HG03060 (cell line): ENCODE data around the gene PSMD13.

Experiments used
- ATAC-seq: cut with Tn5 transposase; IDR thresholded peaks from one replicate; pipeline ENCODE4 v1.9.1; 2021; ENCODE audit warnings: low read depth, moderate number of reproducible peaks; ENCODE audit not compliant: unreplicated experiment

PSMD13 gene

DNA sequence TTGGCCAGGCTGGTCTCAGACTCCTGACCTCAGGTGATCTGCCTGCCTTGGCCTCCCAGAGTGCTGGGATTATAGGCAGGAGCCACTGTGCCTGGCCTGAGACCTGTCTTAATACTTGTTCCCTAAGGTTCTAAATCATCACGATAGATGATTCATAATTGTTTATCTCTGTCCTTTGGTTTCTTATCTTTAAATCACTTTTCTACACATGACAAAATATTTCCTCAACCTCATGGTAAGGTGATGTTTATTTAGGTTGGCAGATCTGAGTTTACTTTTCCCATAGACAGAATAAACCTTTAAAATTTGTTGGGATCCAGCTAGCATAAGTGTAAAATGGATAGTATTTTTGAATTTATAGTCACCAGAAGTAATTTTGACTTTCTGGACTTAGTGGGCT, 3.5 kb downstream of the PSMD13 start:
- no peak for ATAC-seq

DNA sequence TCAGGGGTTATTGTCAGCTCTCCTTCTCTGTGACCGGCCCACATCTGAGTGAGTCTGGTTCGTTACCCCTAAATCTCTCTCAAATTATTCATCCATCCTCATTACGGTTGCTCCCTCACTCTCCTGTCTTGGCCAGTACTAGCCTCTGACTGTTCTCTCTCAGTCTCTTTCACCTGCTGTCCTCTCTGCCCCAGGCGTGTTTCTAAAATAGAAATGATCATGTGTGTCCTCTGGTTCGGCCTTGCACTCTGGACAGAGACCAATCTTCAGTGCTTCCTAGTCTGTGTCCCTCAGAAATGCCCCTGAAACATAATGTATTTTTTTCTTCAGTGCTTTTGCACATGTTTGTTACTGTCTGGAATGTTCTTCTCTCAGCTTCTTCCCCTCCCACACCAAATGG, 4.9 kb downstream of the PSMD13 start:
- no peak for ATAC-seq

DNA sequence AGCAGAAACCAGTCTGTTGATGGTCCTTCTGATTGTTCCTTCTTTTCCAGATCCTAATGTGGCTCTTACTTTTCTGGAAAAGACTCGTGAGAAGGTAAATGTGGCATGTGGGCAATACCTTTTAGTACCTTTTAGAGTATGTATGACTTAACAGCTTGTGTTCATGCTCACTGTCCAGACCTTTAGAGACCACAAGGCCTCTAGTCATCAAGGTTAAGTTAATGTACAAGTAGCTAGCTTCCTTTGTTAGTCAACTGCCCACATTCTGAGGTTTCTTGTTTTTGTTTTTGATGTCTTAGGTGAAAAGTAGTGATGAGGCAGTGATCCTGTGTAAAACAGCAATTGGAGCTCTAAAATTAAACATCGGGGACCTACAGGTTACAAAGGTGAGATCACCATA, 7.6 kb downstream of the PSMD13 start:
- no peak for ATAC-seq

DNA sequence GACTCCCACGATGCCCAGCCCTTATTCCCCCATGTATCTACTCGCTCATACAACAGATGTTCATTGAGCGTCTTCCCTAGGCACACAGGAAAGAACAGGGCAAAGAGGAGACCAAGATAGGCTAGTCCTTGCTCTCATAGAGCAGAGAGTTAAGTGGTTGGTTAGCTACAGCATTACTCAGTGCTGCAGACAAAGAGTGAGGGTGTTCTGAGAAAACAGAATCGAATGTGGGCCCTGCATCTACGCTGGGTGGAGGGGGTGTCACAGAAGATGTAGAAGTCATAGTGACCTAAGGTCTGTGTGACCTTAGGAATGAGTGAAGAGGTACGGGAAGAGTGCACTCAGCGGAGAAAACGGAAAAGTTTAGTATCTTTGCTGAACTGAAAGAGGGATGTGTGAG, 12.3 kb downstream of the PSMD13 start:
- ATAC-seq = no peak

DNA sequence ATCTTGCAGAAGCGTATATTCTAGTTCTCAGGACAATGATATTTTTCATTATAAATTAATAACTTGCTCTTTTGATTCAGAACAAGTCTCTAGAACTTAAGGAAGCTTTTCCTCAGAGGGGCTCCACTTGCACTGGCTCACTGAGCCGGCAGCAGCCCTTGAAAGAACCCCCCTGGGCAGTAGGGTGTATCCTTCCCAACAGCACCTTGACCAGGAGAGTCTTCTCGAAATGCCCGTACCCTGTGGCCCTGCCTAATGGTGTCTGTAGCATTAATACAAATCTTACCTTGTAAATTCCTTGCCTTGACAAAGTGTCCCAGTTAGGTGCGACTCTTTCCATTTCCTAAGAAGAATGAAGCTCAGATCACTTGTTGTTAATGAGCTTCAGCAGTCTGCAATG, 13.5 kb downstream of the PSMD13 start:
- ATAC-seq = no peak

DNA sequence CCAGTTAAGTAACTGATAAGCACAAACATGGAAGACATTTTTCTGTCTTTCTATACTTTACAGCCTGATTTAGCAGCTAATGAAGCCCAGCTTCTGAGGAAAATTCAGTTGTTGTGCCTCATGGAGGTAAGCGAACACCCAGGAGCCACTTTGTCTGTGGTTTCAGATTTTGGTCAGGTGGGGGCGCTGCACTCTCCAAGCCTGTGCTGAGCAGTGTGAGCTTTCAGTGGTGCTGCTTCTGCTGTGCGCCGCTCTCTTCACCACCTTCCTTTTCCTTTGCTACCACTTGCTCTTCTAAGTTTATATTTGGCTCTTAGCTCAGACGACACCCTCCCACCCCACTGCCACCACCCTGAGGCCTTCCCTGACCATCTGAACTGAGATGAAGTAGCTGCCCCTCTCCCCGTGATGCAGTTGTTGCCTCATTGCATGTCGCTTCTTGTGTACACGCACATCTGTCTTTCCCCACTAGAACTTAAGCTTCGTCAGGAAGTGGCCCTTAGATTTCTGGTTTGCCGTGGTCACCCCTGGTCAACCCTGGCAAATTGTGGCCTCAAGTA, 14.0 kb downstream of the PSMD13 start:
- no peak for ATAC-seq

DNA sequence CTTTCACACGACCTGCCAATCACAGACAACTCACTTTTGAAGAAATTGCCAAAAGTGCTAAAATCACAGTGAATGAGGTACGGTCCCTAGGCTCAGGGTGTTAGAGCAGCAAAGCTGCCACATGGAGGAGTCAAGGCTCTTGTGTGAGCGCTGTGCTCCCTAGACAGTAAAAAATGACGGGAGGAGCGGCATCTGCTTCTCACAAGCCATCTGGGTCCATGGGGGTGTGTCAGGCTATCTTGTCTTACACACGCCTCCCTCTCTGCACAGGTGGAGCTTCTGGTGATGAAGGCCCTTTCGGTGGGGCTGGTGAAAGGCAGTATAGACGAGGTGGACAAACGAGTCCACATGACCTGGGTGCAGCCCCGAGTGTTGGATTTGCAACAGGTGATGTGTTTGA, 14.8 kb downstream of the PSMD13 start:
- no peak for ATAC-seq

DNA sequence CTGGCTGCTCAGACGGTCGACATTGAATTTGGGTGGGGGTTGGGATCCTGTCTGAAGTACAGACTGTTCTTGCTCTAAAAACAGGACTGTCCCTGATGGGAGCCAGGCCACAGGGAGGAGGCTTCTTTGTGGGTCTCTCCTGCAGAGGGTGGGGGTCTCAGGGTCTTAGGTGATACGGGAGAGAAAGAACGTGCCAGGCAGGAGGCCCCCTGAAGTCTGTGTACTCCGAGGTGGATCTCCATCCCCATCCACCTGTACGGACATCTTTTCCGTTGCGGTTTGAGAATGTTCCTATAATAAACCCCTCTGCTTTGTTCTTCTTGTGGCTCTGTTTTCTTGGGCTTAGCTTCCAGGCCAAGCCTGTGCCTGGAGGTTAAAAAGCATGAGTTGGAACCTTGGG, 15.9 kb downstream of the PSMD13 start:
- ATAC-seq = no peak

DNA sequence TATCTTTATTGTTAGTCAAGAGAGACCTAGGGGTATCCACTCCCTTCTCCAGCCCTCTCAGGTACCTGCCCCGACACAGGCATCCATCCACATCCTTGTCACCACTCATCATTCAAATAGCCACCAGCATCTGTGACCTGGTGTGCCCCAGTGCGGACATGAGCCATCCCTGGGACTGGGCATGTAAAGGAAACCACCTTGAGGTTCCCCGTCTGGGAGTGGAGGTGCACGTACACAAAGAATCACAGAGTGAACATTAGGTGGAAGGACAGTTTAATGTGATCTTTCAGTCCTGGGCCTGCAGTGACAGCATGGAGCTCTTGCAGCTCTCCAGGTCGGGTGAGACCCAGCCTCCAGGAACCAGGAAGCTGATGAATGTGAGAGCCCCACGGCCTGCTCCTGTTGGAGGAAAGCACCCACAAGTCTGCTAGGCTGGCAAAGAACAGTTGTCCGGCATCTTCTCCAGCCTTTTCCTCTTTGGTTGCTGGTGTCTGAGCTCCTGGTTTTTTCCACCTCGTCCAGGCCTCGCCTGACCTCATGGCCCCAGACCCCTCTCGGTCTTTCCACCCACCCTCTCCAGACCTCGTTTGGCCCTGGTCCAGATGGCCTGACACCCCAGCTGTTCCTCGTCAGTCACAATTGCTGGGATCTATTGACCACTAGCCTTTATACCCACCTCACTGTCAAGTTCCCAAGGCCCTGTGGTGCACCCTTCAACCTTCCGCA, 16.5 kb downstream of the PSMD13 start:
- no peak for ATAC-seq

DNA sequence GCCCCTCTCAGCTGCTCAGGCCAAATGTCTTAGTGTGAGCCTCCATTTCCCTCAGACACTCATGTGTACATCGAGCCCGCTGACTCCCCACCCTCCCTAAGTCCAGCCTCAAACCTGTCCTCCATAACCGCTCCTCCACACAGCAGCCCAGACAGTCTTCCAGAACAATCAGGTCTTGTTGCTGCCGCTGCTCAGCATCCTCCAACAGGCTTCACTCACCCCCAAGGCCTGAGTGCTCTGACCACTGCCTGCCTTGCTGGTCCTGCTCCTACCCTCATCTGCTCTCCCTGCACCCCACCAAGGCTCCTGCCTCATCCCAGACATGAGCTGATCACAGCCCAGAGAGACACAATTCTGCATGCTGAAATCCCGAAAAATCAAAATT, 17.1 kb downstream of the PSMD13 start:
- no peak for ATAC-seq

DNA sequence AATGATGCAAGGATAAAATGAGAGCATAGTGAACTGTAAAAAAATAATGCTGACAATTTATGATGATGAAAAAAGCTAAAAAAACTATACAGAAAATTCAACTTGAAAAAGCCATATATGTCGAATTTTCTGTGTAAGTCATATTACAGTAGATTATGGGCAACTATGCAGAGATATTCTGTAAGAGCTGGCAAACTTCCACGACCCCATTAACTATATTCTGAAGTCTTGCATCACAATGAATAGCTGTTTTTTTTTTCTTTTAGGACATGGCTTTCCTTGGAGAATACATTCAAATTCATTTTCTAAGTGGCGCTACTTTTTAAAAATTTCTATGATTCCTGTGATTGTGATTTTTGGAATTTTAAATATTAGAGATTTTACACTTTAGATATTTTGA, 18.4 kb downstream of the PSMD13 start:
- ATAC-seq = no peak

DNA sequence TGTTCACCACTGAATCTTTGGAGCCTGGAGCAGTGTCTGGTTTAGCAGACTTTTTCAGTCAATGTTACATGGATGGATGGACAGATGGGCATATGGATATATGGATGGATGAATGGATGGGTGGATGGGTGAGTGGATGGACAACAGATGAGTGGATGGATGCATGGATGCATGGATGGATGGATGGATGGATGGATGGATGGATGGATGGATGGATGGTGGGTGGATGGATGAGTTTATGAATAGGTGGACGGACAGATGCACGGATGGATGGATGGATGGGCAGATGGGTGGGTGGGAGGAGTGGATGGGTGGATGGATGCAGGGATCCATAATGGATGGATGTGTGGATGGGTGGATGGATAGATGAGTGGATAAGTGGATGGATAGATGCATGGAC, 19.0 kb downstream of the PSMD13 start:
- no peak for ATAC-seq

DNA sequence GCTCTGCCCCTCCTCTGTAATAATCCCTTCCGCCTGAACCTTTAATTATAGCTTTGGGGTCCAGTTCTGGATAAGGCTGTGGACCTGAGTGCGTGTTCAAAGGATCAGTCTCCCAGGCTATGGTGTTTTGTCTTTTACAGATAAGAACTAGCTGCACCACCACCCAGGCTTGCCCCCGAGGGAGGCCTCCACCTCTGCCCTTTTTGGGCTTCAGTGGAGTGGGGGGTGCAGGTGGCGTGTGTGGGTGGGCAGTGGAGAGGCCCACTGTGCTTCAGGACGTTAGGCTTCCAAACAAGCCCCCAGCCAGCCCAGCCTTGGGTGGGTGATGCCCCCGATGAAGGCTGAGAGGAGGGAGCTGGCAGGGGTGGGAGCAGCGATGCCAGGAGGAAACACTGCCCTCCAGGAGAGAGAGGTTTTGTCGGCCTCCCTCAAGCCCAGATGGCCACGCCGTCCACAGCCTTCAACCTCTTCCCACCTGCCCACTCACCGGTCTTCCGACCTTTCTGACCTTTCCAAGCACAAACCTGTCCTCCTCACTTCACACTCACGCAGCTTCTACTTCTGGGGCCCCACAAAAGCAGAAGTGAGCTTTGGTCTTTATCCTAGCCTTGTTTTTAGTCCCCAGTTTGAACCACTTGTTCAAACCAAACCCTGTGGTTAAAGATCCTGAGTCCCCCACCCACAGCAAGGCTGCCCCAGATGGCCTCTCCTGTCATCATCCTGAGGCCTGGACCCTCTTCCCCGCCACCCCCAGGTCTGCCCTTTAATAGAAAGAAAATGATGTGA, 20.4 kb downstream of the PSMD13 start:
- ATAC-seq = no peak

DNA sequence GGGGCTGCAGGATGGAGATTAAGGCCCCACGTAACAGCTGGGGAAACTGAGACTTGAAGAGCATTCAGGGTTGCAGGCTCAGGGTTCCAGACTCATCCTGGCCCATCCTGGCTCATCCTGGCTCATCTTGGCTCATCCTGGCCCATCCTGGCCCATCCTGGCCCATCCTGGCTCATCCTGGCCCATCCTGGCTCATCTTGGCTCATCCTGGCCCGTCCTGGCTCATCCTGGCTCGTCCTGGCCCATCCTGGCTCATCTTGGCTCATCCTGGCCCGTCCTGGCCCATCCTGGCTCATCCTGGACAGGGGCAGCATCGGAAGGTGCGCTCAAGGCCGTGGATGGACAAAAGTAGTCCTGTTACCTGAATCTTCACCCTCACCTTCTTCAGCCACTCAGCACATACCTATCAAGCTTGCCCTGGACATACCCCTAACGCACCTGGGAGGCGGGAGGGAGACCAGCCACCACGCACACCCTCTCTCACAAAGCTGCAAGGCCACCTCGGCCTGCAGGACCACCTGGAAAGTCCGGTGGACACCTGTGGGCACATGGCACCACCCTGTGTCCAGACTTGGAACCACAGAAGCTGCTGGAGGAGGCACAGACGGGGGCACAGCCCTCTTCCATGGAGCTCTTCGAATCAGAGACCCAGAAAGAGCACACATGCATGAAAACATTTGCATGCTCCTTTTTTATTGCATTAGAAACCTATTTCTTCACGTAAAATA, 21.2 kb downstream of the PSMD13 start:
- no peak for ATAC-seq

DNA sequence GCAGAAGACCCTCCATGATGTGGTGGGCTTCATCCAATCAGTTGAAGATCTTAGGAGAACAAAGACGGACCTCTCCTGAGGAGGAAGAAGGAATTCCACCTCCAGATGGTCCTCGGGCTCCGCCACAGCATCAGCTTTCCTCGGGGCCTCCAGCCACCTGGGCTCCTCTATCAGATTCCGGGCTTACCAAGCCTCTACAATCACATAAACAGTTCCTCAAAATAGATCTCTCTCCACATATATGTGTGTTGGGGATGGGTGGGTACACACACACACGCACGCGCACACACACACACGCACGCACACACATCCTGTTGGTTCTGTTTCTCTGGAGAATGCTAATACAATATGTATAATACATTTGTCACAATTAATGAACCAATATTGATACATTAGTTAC, 22.6 kb downstream of the PSMD13 start:
- ATAC-seq = no peak

DNA sequence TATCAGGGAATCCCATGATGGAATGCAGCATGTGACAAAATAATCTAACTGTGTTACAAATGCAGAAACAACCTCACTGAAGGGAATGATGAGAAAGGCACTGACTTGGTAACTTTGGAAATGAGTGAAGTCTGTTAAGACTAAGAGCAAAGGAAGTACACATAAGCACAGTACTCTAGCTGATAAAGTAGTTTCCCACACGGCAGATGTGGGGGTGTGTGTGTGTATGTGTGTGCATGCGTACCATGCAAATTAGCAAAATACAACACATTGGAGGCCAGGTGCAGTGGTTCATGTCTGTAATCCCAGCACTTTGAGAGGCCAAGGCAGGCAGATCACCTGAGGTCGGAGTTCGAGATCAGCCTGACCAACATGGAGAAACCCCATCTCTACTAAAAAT, 24.8 kb downstream of the PSMD13 start:
- no peak for ATAC-seq

DNA sequence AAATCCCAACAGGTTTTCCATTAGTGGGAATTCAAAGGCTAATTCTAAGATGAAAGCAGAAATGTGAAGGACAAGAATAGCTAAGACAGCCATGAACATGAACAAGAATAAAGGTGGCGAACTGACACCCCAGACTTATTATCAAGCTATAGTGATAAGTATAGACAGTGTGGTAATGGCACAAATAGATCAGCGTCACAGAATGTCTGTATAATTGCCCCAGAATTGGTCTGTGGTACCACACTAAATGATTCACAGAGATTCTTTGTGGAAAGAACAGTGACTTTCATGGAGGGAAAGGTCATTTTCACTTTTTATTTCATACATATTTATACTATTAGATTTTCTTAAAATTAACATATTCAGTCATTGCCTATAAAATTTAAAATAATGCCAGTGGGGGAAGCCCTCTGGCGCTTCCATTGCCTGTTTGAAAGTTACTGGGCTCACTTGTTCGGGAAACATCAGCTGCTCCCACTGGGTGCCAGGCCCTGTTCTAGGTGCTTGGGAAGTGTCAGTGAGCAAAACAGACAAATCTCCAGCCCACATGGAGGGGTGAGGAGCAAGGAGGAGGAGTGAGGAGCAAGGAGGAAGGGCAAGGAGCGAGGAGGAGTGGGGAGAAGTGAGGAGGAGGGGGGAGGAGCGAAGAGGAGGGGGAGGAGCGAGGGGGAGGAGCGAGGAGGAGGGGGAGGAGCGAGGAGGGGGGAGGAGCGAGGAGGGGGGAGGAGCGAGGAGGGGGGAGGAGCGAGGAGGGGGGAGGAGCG, 30.1 kb downstream of the PSMD13 start:
- ATAC-seq = no peak

DNA sequence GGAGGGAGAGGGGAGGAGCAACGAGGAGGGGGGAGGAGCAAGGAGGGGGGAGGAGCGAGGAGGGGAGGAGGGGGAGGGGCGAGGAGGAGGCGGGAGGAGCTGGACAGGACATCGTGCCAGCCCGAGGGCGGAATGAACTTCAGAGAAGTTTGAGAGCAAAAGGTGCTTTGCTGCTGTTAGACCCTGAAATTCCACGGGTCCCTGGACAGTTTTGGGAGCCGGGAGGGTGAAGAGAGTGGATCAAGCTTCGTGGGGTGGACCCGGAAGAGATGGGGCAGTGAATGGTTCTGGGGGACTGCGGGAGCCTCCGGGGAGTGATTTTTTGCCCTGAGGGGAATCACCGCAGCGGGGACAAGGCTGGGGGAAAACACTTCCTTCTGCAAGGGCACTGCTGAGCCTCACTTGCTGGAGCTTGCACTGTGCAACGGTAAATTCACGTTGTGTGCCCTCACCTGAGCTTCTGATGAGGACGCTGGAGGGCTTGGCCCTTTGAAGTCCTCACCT, 30.8 kb downstream of the PSMD13 start:
- ATAC-seq = no peak

DNA sequence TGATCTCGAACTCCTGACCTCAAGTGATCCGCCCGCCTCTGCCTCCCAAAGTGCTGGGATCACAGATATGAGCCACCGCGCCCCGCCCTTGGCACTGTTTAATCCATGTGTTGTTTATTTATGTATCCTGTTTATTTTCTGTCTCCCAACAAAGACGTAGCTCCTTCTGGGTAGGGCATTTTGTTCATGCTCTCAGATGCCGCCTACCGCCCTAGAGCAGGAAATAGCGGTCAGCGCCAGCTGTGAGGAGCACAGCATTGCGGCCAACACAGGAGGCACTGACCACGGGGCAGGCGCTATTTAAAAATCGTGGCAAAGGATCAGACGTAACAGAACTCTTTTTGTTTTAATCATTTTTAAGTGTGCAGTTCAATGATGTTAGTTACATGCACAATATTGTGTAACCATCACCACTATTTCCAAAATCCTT, 32.0 kb downstream of the PSMD13 start:
- ATAC-seq = peak; percentile 20

DNA sequence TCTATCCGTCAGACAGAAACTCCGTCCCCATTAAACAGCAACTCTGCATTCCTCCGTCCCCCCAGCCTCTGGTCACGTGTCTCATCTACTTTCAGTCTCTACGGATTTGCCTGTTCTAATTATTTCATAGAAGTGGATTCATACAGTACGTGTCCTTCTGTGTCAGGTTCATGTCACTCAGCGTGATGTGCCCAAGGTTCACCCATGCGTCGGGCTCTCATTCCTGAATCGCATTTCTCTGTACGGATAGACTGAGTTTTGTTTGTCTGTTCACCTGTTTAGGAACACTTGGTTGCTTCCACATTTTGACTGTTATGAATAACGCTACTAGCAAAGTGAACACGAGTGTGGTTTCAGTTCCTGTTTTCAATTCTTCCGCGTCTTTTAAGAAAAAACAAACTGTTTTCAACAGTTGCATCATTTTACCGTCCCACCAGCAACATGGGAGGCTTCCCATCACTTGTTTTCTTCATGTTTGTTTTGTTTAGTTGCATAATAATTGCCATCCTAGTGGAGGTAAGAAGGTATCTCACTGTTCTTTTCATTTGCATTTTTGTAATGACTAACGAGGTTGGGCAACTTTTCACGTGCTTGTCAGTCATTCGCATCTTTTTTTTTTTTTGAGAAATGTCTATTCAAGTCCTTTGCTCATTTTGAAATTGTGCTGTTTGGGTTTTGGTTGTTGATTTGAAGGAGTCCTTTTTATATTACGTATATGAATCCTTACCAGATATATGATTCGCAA, 32.5 kb downstream of the PSMD13 start:
- ATAC-seq = peak; percentile 72
